ENCODE measurements around the gene GIPC3. TPM values are rescaled to one million over a fixed set of nuclear protein-coding genes. Genes with fewer than 3 reads are reported as not detected.
A peak's percentile ranks its signal among the peaks of the same experiment; 100 is the strongest.
"Not testable (repeated sequence)": the region's sequence is repeated elsewhere in the genome, so short reads cannot be mapped to it uniquely, and the experiment has no call there.

The GIPC3 gene
- polyA plus RNA-seq, 12 donors, result 1.1 to 3.2 (median 1.5) TPM; not detected in 2

GRCh38 chr19:3549816-3550215 is 35.5 kb upstream of the GIPC3 start:
- DNase-seq, result no peak

- DNase-seq, result no peak
Observed at GRCh38 chr19:3550947-3551791, 34.1 kb upstream of the GIPC3 start.

- no peak for DNase-seq
Observed at GRCh38 chr19:3551792-3552095, 33.5 kb upstream of the GIPC3 start.

GRCh38 chr19:3554254-3555083 is 30.8 kb upstream of the GIPC3 start:
- no peak for DNase-seq

GRCh38 chr19:3555653-3556422 is 29.4 kb upstream of the GIPC3 start:
- DNase-seq, result no peak

- DNase-seq, result no peak
Observed at GRCh38 chr19:3556423-3556977, 28.8 kb upstream of the GIPC3 start.

- no peak for DNase-seq
Observed at GRCh38 chr19:3556978-3557460, 28.3 kb upstream of the GIPC3 start.

- peak; percentile 95 for DNase-seq
Observed at GRCh38 chr19:3557461-3558248, 27.6 kb upstream of the GIPC3 start, which contains the start of gene MFSD12. MFSD12 (minus strand) TSS chr19:3557586; CDS start chr19:3557403, 183 bp downstream.

GRCh38 chr19:3563709-3564524 is 21.4 kb upstream of the GIPC3 start:
- DNase-seq, result no peak

- no peak for DNase-seq
Observed at GRCh38 chr19:3565139-3565538, 20.1 kb upstream of the GIPC3 start.

- not testable (repeated sequence) for DNase-seq
Observed at GRCh38 chr19:3570042-3570441, 15.2 kb upstream of the GIPC3 start.

GRCh38 chr19:3570606-3571011 is 14.7 kb upstream of the GIPC3 start:
- DNase-seq, result no peak

GRCh38 chr19:3572132-3572854 is 13.0 kb upstream of the GIPC3 start:
- peak; percentile 99 for DNase-seq

GRCh38 chr19:3572855-3573161 is 12.5 kb upstream of the GIPC3 start, which contains the start of gene HMG20B:
HMG20B (plus strand) TSS chr19:3572944; CDS start chr19:3573310, 366 bp downstream.
- no peak for DNase-seq

- no peak for DNase-seq
Observed at GRCh38 chr19:3573162-3573857, 12.0 kb upstream of the GIPC3 start.

GRCh38 chr19:3573858-3574637 is 11.2 kb upstream of the GIPC3 start:
- DNase-seq, result peak; percentile 62

GRCh38 chr19:3575260-3575741 is 10.0 kb upstream of the GIPC3 start:
- no peak for DNase-seq
